DND-41 (cell line): Measurements from ENCODE around the gene ZNF791.

Source experiments
- EZH2 ChIP-seq: IDR thresholded peaks from 3 replicates; pipeline ENCODE4 v1.6.1; 2012; ENCODE audit warnings: borderline replicate concordance, low read depth, mild to moderate bottlenecking, moderate library complexity, low read length, inconsistent platforms; ENCODE audit not compliant: severe bottlenecking
- TF ChIP-seq, protein P1 (sequence below): IDR thresholded peaks from 2 replicates; pipeline ENCODE4 v1.5.1; 2012; ENCODE audit warnings: borderline replicate concordance, low read length, moderate library complexity, mild to moderate bottlenecking; ENCODE audit not compliant: poor library complexity, severe bottlenecking; ENCODE audit errors: extremely low read depth

DNA sequence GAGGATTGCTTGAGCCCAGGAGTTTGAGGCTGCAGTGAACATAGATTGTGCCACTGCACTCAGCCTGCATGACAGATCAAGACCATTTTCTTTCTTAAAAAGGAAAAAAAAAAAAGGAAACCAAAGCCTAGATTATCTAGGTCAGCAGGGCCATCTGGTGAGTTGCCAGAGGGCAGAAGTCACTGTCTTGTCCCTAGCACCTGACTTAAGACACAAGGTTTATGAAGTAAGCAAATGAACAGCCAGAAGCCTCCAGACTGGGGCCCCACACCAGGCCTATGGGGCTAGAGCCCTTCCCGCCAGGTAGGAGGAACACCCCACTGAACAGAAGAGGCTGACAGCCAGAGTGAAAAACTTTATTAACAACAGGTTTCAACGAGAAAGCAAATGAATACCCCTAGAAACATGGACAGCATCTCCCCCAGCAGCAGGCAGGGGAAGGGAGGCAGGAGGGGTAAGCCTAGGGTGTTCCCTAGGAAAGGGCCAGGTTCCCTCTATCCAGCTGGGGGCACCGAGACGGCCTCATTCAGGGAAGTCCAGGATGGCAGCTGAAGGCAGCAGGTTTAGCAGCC, 57.1 kb downstream of the ZNF791 start:
- TF ChIP-seq, protein P1, sequence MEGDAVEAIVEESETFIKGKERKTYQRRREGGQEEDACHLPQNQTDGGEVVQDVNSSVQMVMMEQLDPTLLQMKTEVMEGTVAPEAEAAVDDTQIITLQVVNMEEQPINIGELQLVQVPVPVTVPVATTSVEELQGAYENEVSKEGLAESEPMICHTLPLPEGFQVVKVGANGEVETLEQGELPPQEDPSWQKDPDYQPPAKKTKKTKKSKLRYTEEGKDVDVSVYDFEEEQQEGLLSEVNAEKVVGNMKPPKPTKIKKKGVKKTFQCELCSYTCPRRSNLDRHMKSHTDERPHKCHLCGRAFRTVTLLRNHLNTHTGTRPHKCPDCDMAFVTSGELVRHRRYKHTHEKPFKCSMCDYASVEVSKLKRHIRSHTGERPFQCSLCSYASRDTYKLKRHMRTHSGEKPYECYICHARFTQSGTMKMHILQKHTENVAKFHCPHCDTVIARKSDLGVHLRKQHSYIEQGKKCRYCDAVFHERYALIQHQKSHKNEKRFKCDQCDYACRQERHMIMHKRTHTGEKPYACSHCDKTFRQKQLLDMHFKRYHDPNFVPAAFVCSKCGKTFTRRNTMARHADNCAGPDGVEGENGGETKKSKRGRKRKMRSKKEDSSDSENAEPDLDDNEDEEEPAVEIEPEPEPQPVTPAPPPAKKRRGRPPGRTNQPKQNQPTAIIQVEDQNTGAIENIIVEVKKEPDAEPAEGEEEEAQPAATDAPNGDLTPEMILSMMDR = no peak
- TF ChIP-seq EZH2 = no peak
